Rectal smooth muscle tissue (tissue), 1 donor: ENCODE results near the gene TTC5.
"Not testable (repeated sequence)": the region's sequence is repeated elsewhere in the genome, so short reads cannot be mapped to it uniquely, and the experiment has no call there.

Experiments used
- H3K27ac ChIP-seq: one replicate; pipeline ENCODE4 v1.7.0; 2013; ENCODE audit warnings: low read depth, low read length, inconsistent platforms
- H3K27me3 ChIP-seq: one replicate; pipeline ENCODE4 v1.7.0; 2013; ENCODE audit warnings: low read length; ENCODE audit not compliant: control insufficient read depth, insufficient read depth
- H3K36me3 ChIP-seq: one replicate; pipeline ENCODE4 v1.7.0; 2013; ENCODE audit warnings: low read length; ENCODE audit not compliant: control insufficient read depth, insufficient read depth
- H3K4me1 ChIP-seq: one replicate; pipeline ENCODE4 v1.7.0; 2013; ENCODE audit warnings: low read length; ENCODE audit not compliant: control insufficient read depth, insufficient read depth
- H3K4me3 ChIP-seq: one replicate; pipeline ENCODE4 v1.7.0; 2013; ENCODE audit warnings: low read length
- H3K9ac ChIP-seq: one replicate; pipeline ENCODE4 v1.7.0; 2013; ENCODE audit warnings: low read length

Gene TTC5

GRCh38 chr14:20281998-20282397 lies 23.8 kb downstream of the TTC5 start:
- H3K27me3 ChIP-seq, H3K27ac ChIP-seq, H3K4me3 ChIP-seq, H3K4me1 ChIP-seq, H3K36me3 ChIP-seq, H3K9ac ChIP-seq: not testable (repeated sequence)

GRCh38 chr14:20280265-20280664 lies 25.5 kb downstream of the TTC5 start:
- not testable (repeated sequence) for H3K4me3 ChIP-seq, H3K9ac ChIP-seq, H3K4me1 ChIP-seq, H3K27ac ChIP-seq, H3K27me3 ChIP-seq, H3K36me3 ChIP-seq

GRCh38 chr14:20278414-20278813 lies 27.3 kb downstream of the TTC5 start:
- H3K36me3 ChIP-seq, result no peaks in the 10 kb centered on the region
- H3K27ac ChIP-seq, result no peak overlapping the region

GRCh38 chr14:20277409-20277808 lies 28.3 kb downstream of the TTC5 start:
- Histone ChIP-seq H3K27me3 (no peaks in the 10 kb centered on the region), H3K9ac (no peak overlapping the region), H3K27ac (no peak overlapping the region), H3K4me3 (no peak overlapping the region), H3K4me1 (no peaks in the 10 kb centered on the region), H3K36me3 (no peaks in the 10 kb centered on the region)

More at GRCh38 chr14:20278414-20278813, 27.3 kb downstream of the TTC5 start:
- Histone ChIP-seq H3K4me3 (no peak overlapping the region), H3K4me1 (no peaks in the 10 kb centered on the region), H3K27me3 (no peaks in the 10 kb centered on the region), H3K9ac (no peak overlapping the region)

GRCh38 chr14:20274062-20274461 lies 31.7 kb downstream of the TTC5 start:
- H3K4me1 ChIP-seq, result no peaks in the 10 kb centered on the region
- no peak overlapping the region for H3K27ac ChIP-seq
- no peak overlapping the region for H3K4me3 ChIP-seq
- H3K36me3 ChIP-seq, result no peaks in the 10 kb centered on the region
- no peak overlapping the region for H3K9ac ChIP-seq
- no peaks in the 10 kb centered on the region for H3K27me3 ChIP-seq

- H3K27ac ChIP-seq, H3K4me1 ChIP-seq, H3K9ac ChIP-seq, H3K27me3 ChIP-seq, H3K36me3 ChIP-seq, H3K4me3 ChIP-seq: not testable (repeated sequence)
Observed at GRCh38 chr14:20264361-20264760, 41.4 kb downstream of the TTC5 start.

- H3K36me3 ChIP-seq, result no peaks in the 10 kb centered on the region
- no peaks in the 10 kb centered on the region for H3K27me3 ChIP-seq
- H3K9ac ChIP-seq, result no peak overlapping the region
- no peak overlapping the region for H3K27ac ChIP-seq
- no peak overlapping the region for H3K4me3 ChIP-seq
- H3K4me1 ChIP-seq, result no peaks in the 10 kb centered on the region
Observed at GRCh38 chr14:20262642-20263128, 43.1 kb downstream of the TTC5 start.

GRCh38 chr14:20247646-20248246 lies 58.0 kb downstream of the TTC5 start:
- no peaks in the 10 kb centered on the region for H3K36me3 ChIP-seq
- H3K27me3 ChIP-seq, result no peaks in the 10 kb centered on the region
- no peak overlapping the region for H3K4me3 ChIP-seq
- no peaks in the 10 kb centered on the region for H3K4me1 ChIP-seq
- no peak overlapping the region for H3K9ac ChIP-seq
- H3K27ac ChIP-seq, result no peak overlapping the region
